ENCODE measurements around the gene WWOX.

- TF ChIP-seq CTCF (IDR thresholded peaks at IDR 0.05): no peak
- TF ChIP-seq EZH2 (IDR thresholded peaks at IDR 0.05; ENCODE audit: borderline replicate concordance, insufficient read depth, low read depth, low read length, poor library complexity, severe bottlenecking): no peak
Measured at GRCh38 chr16:78184238-78185183, 85.1 kb downstream of the WWOX start.
